TTC549 (cell line): ENCODE data around the gene MYH15.

Experiments used
- FAIRE-seq: peaks from 2 replicates; lab custom pipeline; 2012; peaks lifted over from hg19 to GRCh38; lab: Jason Lieb, UNC

MYH15 gene

DNA sequence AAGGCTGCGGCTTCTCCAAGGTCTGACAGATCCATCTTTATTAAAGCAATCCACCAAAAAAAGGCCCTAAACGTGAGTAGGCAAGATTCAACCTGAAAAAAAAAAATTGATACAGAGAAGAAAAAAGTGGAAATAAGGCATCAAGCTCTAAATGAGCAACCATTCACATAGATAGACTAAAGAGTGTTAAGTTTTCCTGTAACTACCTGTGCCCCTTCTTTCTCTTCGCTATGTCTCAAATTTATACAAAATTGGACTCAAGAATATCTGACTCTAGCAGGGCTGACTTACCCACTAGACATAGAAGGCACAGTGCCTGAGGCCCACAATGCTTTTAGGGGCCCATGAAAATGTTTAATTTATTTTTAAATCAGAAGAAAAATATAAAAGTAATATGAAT is at the start of gene MYH15:
MYH15 (minus strand) TSS at position 101 of the 400 bp plus-strand sequence; CDS start at position 35, 66 bp downstream.
- no peak for FAIRE-seq

DNA sequence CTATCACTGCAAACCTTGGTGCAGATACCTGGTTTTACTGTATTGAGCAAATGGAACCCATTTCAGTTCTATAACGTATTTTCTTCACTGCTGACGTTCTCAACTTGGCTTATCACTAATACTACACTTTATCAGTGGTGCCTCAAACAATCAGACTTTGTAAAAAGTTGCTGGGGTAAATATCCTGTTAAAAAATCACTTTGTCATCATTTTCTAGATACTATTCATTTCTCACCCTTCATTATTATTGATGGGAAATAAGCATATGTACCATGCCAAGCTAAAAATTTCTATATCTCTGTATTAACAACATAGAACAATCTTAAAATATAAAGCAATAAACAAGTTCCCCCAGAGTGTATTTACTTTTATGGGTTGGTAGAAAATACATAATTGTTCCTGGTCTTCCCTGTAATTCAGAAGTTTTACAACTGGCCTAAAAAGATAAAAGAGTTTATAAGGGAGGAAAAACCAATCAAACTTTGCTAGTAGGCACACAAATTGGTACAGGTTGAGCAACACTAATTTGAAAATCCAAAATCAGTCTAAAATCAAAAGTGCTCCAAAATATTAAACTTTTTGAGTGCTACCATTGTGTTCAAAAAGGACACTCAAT is 45.7 kb upstream of the MYH15 start:
- FAIRE-seq = no peak

DNA sequence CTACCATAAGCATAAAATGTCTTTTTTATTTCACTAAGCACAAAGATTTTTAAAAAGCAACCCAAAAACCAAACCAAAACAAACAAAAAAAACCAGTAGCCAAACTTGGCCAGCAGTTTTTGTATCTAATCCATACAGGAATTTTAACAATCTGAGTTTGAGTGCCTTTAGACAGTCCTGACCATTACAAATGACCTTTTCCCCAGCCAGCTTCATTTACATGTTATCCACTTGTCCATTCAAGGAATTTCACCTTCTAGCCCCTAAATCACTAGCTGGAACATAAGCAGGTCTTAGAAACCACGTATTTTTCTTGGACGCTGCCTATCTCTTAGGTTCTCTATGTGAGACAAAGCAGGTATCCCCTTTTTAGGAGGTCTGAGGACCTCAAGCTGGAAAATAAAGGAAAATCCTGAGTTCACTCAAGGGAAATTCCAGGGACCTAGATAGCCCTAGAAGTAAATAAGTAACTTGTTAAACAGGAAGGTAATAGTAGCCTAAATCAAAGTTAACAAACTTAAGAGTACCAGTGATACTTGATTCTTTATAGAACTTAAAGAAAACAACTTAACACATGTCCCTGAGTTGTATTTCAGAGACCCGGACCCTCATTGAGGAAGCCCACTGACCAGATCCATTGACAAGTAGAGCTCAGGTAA is 44.6 kb upstream of the MYH15 start:
- FAIRE-seq = no peak

DNA sequence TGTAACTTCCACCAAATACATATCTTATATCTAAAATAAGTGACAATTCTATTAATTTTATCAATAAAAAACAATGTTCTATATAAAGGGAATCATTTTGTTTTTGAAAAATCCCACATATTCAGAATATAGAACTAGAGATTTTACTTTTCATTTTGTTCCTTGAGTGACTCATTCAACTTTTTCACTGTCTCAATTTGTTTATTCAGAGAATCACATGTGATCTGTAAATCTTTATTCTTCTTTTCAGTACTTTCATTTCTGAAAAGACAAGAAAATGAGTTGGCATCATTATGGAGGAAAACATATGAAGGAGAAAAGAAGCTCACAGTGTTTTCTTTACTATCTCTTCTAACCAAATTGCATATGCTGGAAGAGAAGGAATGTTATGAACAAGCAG is 43.8 kb upstream of the MYH15 start:
- no peak for FAIRE-seq

DNA sequence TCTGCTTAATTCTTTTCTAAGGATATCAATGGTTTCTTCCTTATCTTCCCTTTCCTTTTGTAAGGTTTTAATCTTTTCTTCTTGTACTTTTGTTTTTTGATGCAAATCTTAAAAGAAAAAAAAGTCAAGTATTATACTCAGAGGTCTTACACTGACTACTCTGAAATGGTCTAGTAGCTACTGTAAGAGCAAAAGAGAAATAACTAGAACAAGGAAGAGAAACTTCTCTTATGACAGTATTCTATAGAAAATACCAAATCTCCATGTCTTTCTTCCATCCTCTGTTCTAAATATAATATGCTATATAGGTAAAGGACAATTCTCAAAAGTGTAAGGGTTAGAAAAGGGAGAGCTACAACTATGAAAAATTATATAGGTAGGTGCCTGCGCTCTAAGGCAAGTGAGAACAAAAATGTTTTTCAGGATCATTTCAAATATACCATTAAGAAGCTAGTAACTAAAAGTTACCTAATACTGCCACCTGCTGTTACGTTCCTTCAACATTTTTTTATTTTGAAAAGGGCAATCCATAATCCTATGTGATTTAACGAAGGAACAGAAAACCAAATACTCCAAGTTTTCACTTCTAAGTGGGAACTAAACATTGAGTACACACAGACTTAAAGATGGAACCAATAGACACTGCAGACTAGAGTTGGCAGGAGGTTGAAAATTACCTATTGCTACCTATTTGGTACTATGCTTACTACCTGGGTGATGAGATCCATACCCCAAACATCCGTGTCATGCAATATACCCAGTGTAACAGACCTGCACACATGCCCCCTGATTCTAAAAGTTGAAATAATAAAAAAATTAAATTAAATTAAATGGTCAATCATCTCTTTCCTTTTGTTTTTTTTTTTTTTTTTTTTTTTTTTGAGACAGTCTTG is 42.1 kb upstream of the MYH15 start:
- peak; percentile 56 for FAIRE-seq

DNA sequence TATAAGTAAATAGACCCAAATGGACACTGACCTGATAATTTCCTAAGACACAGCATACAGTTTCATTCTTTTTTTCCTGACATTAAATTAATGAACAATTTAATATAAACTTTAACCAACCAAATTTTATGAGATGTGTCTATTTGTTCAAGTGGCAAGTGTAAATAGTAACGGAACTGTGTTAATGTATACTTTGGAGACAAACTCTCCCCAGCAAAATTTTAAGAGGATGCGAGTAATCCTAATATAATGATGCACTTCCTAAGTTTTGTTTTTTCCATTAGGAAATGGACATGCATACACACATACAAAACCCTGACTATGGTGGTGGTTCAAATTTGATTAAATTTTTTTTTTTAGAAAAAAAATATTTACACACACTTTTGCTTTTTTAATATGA is 38.5 kb upstream of the MYH15 start:
- FAIRE-seq = no peak

DNA sequence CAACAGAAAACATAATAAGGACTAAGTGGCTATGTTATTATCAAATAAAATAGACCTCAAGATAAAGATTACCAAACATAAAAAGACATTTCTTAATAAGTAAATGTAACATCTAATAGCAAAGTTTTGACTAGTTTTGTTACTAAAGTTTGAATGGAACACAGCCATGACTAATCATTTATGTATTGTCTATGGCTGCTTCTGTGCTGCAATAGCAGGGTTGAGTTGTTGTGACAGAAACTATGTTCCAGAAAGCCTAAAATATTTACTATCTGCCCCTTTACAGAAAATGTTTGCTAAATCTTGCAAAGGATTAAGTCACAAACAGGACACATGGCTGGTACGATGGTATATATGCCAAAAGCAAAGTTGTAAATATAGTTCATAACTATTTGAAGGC is 37.9 kb upstream of the MYH15 start:
- FAIRE-seq = no peak

DNA sequence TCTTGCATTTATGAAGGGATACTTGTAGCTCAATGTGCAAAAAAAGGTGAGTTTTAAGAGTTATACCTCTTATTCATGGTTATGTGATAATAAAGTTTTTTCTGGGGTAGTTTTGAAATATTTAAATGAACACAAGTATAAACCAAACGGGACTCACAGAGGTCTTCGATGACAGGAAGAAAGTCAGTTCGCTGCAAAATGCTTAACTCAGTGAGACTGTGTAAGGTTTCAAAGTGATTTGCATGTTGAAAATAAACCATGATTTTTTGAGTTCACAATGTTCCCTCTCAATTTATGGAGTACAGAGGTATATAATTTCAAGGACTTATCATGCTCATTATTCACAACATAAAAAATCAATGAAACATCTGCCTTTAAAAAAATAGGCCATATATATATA is 36.3 kb upstream of the MYH15 start:
- FAIRE-seq = no peak

DNA sequence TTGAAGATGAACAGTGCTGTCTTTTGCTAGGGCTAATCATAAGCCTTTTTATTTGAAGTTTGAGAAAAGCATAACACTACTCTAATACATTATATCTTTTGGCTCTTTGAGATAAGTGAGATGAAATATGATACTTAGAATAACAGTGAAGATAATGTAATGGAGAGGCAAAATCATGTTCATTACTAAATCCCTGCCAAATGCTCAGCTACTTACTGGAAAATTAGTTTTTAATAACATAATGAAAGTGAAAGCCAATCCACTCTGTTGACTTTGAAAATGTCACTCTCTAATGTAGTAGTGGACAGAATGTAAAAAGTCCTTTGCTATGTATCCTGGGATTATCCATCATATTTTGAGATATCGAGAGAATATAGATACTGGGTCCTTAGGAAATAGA is 35.9 kb upstream of the MYH15 start:
- FAIRE-seq = no peak

DNA sequence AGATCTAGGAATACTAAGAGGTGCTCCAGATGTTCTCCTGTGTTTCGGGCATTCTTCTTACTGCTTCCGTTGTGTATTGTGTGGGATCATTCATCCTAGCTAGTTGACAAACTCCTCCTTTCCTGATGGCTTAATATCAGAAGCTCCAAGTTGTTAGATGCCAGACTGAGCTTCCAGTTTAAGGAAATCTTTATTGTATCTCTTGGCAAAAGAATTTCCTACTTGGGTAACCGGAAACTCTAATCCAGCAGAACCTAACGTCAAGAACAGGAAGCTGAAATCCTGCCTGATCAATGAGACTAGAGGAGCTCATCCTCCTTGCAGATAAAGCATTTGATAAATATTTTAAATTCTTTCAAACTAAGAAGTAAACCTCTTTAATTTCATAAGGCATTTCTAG is 27.7 kb upstream of the MYH15 start:
- FAIRE-seq = no peak

DNA sequence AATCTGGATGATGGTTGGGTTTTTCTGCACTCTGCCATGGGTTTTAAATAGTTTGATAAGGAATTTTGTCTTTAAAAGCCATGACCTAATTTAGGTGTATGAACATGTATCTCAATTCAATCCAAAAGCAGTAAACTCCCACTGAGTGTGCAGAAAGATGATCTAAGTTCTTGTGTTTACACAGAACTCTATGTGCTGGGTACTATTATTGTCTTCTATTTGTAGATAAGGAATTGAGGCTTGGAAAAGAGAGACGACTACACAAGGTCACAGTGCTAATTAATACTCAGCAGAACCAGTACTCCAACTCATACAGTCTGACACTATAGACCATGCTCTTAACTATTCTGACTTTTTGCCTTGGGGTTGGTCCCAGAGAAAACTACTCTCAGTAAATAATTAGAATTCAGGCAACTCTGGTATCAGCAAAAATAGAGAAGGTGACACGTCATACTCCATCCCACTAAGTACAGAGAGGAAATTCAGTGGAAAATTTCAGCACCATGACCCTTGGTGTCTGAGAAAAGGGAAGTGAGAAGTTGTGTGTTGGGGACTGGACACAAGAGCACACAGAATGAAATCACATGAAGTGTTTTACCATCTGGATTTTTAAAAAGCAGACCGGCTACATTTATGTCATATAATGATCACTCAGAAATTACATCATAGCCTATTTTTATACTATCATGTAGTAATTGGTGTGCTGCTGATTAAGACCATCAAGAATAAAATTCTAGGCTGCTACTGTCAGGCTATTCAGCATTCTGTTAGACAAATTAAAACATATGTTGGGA is 18.3 kb upstream of the MYH15 start:
- no peak for FAIRE-seq

DNA sequence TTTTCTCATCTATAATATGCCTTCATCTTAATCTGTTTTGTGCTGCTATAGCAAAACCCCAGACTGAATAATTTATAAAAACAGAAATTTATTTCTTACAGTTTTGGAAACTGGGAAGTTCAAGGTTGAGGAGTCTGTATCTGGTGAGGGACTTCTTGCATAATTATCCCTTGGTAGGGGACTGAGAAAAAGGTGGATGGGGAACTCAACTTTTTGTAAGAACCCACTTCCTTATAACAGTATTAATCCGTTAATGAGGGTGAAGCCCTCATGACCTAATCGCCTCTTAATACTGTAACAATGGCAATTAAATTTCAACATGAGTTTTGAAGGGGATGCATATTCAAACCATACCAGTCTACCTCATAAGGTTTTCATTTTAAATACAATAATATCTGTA is 17.4 kb upstream of the MYH15 start:
- no peak for FAIRE-seq

DNA sequence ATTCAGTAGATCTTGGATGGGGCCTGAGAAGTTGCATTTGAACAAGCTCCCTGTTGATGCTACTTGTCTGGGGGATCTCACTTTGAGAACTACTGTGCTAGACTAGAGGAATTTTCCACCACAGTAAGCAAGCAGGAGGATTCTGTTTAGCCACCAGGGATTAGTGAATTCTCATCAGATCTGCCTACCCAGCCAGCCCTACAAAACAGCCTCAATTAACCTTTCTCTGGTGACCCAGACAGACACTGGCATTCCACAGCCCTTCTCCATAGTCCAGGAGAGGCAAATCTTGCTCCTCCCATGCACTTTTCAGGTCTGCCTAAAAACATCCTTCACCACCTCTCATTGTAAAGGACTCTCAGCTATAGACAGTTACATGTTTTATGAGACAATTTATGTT is 16.7 kb upstream of the MYH15 start:
- no peak for FAIRE-seq

DNA sequence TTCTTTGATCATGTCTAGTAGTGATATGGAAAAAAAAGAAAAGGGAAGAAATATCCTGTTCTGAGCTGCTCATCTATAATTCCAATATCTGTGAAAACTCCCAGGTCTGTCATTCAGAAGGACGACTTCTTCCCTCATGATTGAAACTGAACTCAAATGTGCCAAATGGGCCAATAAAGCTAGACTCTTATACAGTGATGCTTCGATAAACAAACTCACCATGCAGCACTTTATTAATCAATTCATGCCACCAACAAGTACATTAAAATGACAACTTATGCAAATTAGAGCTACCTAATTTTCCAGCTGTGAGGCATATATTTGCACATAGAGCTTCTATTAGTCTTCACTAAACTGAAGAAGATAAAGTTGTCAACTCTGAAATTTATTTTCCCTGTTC is 15.6 kb upstream of the MYH15 start:
- FAIRE-seq = no peak

DNA sequence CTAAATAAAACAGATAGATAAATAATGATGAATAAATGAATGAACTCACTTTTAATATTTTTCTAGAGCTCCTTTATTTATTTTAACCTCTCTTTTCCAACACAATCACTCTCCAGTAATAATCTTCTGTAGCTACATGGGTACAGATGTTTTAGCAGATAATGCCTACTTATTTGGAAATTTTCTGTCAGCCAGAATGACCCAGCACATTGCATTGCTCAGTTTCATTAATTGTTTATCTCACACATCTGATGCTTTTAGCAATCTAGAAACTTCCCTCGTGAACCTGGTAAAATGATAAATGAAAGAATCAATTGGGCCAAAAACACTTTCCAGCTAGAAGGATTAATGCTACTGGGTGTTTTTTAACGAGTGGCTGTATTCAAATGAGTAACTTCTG is 14.9 kb upstream of the MYH15 start:
- FAIRE-seq = no peak

DNA sequence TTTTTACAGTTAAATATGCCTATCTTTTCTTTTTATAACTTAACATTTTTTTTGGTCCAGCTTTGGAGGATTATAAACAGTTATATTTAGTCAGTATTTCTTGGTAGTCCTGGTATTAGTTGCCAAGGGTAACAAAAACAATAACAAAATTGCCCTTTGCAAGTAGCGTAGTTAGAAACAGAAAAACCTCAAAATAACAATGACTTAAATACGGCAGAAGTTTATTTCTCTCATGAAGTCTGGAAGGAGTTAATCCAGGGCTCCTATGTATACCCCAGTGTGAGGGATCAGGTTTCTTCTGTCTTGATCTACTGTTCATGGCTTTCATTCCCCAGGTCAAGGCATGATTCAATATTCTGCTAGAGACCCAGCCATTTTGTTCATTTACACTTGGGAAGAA is 14.1 kb upstream of the MYH15 start:
- FAIRE-seq = no peak

DNA sequence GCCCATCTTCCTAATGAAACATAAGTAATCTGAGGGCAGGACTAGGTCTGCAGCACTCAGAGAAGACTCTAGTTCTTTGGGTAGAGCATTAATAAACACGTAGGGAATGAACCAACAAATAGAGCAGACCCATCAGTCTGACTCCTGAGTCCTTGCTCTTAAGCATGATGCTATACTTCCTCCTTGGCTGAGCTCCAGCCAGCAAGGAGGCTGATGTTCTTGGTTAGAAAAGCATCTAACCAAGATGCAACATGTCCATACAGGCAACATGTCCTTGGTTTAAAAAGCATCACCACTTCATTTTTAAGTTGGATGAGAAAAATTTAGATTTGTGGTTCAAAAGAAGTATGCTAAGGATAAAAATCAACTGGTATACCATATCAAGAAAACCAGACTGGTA is 8.5 kb upstream of the MYH15 start:
- FAIRE-seq = no peak

DNA sequence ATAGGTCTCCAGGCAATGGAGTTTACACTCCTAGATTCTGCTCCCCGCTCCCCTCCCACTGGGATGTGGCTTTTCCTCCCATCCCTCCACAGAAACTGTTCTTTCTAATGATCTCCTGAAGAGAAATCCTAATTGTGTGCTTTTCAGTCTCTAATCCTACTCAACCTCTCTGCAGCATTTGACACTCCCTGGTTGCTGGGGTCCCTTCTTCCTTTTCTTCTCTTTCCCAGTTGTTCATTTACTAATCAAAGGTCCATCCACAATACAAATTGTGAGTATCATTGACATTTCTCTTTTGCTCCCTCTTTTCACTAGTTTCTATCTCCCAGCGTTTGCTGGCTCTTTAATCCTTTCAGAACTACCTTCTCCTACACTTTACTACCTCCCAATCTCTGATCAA is 6.5 kb upstream of the MYH15 start:
- FAIRE-seq = no peak

DNA sequence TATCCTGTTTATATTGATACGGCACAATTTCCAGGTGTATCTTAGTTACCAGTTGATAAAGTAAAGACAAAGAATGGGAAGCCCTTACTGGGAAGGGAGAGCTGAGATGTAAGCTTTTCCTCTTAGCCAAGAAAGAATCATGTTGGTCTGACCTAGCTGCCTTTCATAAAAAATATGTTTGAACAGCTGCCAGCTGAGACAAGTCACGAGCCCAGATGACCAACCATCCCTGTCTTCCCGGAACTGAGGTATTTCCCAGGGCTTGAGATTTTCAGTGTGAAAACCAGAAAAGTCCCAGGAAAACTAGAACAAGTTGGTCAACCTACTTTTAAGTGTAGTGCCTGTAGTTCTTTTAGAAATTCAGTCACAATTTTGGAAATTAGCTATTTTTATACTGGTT is 3.6 kb upstream of the MYH15 start:
- FAIRE-seq = no peak

DNA sequence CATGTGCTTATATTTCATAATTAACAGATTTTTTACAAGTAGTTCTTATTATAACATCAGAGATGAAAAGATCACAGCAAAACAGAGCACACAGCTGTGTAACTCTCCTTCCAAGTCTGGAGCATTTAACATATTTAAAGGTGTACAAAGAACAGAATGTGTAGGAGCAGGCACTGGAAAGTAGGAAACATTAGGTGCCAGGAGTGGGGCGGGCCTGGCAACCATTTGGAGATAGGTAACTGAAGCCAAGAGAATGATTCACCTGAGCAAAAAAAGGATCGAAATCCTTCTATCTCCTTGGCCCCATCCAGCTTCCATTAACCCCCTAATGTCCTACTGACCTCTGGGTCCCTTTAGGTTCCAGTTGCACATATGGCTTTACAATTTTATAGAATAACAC is 2.3 kb upstream of the MYH15 start:
- FAIRE-seq = no peak

DNA sequence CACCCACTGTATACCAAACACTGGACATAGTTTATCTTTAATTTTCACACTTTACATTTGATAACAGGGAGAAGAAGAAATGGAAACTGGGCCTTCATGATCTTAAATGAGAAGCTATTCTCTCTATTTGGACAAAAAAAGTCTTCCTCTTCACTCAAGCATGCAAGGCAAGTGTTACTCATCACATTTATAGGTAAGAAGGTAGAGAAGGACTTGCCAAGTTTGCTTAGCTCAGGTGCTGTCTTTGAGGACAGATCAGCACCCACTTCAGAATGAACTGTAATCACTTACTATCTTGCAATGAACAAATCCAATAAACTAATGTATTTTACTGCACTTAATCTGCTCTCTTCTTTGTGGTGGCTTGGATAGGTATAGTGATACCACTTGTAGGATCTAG is 1.1 kb upstream of the MYH15 start:
- no peak for FAIRE-seq

DNA sequence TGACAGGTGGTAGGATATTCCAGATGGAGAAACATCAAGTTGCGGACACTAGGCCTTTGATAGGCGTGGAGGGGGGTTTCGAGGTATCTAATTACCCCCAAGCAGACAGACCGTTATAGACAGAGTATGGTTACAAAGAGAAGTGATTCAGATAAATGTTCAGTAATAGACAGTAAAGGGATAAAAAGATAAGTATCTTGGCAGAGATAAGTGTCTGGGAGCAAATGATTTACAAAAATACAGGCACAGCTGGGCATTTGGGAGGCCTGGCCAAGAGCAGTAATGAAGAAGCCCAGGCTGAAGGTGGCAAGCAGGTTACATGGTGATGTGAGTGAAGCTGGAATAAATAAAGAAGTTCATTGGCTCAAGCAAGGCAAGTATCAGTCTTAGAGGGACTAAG is 659 bp upstream of the MYH15 start:
- no peak for FAIRE-seq

DNA sequence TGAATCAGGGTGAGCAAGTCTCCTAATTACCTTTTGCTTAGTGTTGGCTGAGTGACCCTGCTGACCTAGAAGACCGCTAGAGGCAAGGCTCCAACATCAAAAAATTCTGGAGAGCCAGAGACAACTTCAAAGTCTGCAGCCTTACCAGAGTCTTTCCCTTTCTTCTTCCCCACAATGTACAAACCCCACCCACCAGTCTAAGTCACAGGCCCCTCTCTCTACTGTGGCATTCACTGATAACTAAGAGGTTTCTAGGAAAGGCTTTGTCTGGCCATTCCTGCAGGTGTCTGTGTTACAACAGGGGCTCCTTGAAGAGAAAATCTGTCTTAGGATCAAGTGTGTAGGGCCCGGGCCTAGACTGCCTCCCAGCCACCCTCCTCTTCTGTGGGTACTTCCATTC is 525 bp downstream of the MYH15 start:
- FAIRE-seq = no peak
